Measurements from ENCODE around the gene APOL4.
"Not testable (repeated sequence)": the region's sequence is repeated elsewhere in the genome, so short reads cannot be mapped to it uniquely, and the experiment has no call there.

DNA sequence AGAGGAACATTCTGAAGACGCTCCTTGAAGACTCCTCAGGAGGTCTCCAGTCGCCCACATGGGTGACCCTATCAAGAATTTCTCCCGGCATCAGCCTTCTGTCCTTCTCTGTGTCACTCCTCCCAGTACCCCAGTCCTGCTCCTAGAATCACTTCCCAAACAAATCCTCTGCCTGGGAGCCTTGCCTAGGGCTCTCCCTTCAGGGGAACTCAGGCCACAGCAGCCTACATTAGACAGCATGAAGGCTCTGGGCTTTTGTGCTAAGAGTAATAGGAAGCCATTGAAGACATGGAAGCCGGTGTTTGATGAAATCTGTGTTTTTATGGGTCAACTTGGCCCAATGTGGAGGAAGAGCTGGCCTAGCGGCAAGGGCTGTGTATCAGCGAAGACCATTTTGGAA lies 13.7 kb downstream of the APOL4 start:
- not testable (repeated sequence) for TF ChIP-seq POLR2A (IDR thresholded peaks at IDR 0.05)
- TF ChIP-seq, protein P1, sequence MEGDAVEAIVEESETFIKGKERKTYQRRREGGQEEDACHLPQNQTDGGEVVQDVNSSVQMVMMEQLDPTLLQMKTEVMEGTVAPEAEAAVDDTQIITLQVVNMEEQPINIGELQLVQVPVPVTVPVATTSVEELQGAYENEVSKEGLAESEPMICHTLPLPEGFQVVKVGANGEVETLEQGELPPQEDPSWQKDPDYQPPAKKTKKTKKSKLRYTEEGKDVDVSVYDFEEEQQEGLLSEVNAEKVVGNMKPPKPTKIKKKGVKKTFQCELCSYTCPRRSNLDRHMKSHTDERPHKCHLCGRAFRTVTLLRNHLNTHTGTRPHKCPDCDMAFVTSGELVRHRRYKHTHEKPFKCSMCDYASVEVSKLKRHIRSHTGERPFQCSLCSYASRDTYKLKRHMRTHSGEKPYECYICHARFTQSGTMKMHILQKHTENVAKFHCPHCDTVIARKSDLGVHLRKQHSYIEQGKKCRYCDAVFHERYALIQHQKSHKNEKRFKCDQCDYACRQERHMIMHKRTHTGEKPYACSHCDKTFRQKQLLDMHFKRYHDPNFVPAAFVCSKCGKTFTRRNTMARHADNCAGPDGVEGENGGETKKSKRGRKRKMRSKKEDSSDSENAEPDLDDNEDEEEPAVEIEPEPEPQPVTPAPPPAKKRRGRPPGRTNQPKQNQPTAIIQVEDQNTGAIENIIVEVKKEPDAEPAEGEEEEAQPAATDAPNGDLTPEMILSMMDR (IDR thresholded peaks at IDR 0.05), result not testable (repeated sequence)
